ELR (cell line): ENCODE results near the gene ING3.
A peak's percentile ranks its signal among the peaks of the same experiment; 100 is the strongest.
"Not testable (repeated sequence)": the region's sequence is repeated elsewhere in the genome, so short reads cannot be mapped to it uniquely, and the experiment has no call there.

Experiments used
- DNase-seq: peaks from one replicate; pipeline ENCODE4 v3.0.0-alpha.2; 2015; ENCODE audit warnings: low read depth

Gene ING3

DNA sequence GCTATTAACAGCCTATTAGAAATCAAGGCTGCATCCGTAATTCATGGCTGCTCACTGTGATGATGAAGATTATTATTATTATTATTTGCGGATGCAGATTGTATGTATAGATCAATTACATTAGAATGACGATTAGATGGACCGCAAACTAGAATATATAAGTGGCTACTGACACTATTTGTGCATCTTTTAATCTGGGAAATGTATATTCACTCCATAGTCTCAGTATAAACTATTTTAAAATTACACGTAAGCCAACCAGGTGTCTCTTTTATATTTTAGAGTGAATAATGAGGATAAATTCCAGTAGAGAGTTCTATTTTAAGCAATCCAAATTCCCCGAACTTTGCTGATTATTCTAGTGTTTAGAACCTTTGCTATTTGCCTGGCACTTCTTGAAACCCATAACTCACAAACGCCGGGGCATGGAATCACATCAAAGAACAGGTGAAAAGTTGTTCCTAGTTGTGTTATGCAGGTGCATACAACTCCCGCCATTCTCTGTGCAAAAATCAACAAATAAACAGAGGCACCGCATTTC is 509 bp upstream of the ING3 start:
- no peak for DNase-seq

DNA sequence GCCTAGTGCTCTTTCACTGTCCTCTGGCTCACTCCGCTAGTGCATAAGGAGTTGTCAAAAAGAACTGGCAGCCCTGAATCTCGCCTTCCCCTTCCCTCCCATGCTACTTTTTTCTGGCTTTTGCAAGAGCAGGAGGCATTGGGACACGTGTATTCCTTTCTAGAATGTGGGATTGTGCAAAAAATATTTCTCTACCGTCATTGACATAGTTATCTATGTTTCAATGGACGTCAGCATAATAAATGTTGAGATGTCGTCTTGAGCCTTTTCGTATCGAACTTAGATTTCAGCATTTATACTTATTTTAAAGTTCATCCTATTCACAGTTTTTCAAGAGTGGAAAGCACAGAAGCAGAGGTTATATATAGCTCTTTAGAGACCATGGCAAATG is 727 bp downstream of the ING3 start:
- no peak for DNase-seq

DNA sequence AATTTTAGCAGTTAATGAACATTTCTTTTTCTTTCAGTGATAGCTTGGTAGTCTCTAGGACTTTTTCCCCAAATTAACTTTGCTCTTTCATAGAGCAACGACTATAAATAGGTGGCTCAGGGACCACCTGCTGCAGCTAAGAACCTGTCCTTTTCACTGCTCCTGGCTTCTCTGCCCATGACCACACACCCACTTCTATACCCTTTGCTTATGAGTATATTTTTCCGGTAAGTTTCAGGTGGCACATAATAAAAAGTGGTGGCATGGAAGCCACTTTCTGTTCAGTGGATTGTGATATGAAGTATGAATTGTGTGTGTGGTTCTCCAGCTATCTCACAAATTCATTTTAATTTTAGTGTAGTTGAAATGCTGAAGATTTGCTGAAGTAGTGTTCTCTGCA is 1.2 kb downstream of the ING3 start:
- no peak for DNase-seq

DNA sequence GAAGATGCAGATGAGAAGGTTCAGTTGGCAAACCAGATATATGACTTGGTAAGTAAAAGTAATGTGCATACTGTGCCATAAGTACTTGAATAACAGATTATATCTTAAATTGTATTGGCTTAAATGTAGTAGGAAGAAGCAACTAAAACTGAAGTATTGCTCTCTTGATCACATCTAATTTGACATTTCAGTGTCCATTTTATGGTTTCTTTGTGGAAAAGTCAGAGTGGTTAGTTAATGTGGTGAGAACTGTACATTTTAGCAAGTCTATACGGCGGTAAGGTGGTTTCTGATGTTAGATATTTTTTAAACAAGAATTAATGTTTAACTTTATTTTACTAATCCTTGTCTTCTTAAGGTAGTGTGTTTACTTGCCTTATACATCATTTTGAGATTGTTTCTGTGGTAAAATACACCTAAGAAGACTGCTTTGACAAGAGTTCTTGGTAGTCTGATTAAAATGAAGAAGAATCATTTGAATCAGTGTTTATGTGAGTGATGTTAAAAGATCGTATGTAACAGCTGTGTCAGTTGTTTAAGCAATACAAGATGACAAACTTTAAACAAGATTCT is 5.1 kb downstream of the ING3 start:
- DNase-seq: no peak

DNA sequence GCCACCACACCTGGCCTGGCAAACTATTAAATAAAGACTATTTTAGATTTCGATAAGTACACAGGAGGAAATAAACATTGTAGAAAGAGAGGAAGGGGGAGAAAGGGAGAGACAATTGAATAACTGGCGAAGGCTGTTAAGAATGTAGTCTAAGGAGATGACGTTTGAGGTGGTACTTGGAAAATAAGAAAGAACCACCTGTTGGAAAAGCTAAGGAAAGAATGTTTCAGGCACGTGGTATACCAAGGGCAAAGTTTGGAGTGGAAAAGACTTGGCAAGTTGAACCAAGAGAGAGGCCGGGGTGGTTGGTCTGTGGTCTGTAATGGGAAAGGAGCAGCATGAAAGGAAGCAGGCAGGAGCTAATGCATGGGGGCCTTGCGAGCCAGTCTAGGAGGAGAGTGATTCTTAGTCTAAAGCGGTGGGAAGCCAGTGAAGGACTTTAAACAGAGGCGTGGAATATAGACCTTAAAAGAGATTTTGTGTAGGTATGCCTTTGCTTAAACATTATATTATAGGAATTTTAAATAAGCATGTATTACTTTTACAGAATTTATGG is 9.4 kb downstream of the ING3 start:
- no peak for DNase-seq

DNA sequence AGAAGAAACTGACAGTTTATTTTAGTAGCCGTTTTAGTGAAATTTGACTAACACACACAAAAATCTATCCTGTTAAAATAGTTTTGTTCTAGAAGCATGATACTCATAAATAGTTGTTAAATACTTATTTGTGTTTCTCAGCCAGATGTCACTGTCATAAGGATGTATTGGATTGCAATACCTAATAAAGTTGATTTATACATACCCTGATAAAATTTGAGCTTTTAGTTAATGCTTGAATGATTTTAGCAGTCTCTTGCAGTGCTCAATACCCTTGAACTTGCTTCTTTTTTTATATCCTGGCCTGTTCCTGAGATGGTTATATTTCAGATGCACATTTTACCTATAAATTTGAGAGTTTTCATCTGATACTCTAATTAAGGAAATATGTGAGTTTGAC is 10.1 kb downstream of the ING3 start:
- DNase-seq: no peak

DNA sequence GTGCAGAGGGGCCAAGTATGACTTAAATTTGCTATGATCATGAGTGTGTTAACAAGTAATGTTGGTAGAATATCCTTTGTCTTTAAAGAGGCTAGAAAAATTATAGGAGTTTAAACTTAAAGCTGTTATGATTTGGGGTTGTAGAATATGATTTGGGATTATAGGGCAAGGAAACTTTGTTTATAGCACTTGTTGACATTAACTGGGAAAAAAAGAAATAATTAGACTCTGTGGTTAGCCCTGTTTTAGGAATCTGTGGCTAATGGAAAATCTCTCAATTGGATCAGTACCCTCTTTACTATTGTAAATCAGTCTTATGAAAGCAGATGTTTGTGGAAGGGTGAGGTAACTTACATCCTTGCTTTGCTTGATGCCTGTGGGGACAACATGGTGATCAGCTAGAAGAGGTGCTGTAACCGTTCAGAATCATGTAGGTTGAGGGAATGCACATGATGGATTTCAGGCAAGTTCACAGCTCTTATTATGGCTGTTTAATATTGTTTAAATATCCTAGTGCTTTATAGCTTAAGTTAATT is 11.1 kb downstream of the ING3 start:
- DNase-seq: no peak

DNA sequence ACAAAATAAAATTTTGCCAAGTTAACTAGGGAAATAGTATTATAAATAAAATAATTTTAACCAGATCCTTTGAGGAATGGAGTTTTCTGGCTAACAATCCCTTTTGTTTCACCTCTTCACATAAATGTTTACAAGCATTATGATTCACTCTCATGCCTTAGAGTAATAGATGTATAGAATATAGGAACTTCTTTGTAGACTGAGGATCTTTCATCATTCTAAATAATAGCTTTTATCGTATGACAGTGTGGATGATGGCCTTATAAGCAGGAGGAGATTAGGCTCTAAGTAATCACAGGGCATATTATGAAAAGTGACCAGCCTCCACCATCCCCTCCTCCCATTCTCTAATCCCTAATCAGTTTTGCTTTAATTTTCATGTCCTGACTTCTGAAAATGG is 13.5 kb downstream of the ING3 start:
- DNase-seq: no peak

DNA sequence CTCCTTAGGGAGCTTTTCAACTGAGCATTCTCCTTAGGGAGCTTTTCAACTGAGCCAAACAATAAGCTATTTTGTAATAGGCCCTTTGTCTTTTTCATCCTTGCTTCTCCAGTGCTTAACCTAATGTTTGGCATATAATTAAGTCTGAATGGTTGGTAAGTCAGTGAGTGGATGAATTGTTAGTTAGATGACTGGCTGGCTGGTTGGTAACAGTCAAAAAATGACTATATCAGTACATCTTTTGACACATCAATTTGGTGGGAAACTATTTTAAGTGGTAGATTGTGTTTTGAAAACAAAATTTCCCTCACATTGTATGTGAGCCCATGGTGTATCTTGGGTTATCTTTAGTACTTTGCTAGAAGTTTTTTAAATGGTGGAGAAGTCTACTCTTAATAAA is 16.4 kb downstream of the ING3 start:
- no peak for DNase-seq

DNA sequence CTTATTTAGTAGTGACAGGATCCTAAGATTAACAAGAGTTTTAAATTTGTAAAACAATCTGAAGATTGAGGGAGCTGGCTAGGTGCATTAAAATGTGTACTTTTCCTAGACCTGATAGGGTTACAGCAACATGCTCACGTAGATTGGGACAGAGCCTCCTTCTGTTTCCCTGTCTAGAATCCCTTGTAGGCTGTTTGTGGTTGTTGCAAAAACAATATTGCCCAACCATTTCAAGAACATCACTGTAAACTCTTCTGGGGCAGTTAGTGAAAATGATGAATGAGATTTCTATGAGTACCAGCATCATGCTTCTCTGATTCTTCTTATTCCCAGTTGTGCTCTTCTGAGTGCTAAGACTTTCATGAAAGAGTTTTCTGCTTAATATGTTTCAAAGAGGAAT is 23.3 kb downstream of the ING3 start:
- DNase-seq: no peak

DNA sequence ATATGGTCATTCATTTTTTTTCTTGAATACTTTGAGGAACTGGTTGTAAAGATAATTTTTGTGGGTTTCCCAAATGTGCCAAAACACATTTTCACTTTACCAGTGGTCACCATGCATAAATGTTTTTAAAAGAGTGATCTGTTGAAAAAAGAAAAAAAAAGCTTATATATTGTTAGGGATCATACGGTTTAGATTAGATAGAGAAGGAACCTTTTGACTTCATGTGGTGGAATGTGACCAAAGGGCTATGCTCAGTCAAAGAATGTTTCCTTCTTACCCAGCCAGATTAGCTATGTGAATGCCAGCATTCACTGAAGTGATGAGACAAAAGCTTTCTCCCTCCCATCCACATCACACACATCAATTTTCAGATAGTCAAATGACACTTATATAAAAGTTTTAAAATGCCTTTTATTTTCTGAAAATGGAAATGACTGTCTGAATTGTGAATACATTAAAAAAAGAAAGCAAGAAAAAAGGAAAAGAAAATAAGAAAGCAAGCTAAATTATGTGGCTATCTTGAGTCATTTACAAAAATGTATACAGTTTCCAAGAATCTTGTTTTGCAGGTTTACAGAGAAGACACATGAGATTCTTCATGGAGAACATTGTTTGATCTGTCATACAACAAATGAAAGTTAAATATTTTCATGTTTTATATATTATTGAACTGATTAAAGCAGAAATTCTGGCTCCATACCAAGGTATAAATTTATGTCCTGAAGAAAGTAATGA is 29.4 kb downstream of the ING3 start:
- DNase-seq: no peak

DNA sequence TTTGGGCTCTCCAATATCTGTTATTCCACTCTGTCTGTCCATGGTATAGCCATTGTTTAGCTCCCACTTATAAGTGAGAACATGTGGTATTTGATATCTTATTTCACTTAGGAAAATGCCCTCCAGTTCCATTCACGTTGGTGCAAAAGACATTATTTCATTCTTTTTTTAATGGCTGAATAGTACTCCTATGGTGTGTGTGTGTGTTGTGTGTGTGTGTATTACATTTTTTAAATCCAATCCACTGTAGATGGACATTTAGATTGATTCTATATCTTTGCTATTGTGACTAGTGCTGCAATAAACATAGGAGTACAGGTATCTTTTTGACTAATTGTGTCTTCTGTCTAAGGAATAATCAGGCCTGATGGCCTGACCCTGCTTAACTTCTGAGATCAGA is 30.5 kb downstream of the ING3 start:
- DNase-seq: no peak

DNA sequence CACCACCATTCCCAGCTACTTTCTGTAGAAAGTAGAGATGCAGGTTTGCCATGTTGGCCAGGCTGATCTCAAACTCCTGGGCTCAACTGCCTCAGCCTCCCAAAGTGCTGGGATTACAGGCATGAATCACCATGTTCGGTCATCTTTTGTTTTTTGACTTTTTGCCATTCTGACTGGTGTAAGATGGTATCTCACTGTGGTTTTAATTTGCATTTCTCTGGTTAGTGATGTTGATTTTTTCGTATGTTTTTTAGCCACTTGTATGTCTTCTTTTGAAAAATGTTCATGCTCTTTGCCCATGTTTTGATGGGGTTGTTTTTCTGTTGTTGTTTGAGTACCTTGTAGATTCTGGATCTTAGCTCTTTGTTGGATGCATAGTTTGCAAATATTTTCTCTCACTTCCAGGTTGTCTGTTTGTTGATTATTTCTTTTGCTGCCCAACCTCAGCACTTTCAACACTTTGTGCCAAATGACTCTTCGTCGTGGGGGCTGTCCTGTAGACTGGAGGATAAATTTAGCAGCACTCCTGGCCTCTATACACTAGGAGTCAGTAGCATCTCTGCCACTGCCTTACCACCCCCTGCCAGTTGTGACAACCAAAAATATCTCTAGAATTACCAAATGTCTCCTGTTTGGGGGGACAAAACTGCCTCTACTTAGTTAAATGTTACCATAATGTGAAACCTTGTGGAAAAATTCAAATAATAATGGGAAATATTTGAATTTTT is 31.5 kb downstream of the ING3 start:
- peak; percentile 79 for DNase-seq

DNA sequence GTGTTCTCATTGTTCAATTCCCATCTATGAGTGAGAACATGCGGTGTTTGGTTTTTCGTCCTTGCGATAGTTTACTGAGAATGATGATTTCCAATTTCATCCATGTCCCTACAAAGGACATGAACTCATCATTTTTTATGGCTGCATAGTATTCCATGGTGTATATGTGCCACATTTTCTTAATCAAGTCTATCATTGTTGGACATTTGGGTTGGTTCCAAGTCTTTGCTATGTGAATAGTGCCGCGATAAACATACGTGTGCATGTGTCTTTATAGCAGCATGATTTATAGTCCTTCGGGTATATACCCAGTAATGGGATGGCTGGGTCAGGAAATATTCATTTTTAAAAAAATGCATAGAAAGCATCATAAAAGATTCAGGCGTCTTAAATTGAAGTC is 33.0 kb downstream of the ING3 start:
- not testable (repeated sequence) for DNase-seq

DNA sequence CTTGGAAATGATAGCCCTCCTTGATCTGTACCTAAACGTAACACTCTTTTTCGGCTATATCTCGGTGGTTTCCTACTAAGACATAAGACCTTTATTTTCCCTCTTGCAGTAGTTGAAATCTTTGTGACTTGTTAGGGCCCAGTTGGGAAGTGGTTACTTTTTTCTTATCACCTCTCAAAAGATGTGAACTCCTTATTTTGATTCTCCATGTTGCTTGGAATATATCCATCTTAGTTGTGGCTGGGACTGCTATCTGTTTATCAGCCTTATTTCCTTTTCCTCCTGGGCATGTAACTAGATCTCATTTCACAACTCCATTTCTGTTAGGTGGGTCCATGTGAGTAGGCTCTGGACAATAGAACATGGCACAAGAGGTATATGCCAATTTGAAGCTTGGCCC is 33.8 kb downstream of the ING3 start:
- DNase-seq: no peak

DNA sequence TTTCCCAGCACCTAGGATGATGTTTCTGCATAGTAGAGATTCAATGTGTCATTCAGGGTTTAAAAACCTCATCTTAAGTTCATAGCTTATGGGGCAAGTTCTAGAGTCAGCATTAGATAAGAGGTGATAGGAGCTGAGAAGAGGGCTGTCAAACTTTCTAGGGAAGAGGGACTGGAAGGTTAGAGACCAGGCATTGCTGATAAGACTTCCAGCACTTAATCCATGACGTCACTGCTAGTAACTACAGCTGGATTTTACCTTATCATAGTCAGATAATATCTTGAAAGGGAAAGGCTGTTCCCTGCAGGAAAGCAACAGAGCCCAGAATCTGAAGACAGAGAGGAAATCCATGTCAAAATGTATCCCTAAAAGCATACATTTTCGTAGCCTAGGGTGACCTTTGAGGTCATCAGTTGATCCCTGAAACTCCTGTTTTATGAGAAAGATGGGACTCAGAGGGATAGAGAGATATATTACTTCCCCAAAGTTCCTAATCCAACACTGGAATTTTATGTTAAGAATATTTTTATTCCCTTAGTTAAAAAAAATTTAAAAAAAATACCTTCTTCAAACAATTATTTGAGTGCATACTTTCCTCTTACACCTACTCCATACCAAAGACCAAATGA is 34.7 kb downstream of the ING3 start:
- DNase-seq: no peak

DNA sequence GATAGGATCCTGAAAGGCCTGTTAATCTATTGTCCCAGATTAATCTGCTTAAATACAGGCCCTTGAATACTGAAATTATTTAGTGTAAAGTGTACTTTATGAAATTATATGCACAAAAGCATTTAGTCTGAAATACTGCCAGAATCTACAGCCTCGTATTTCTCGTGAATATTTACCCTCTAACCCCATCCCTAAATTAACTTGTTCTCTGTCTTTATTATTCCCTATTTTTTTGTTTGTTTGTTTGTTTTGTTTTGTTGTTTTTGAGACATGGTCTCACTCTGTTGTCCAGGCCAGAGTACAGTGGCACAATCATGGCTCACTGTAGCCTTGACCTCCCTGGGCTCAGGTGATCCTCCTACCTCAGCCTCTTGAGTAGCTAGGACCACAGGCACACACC is 35.3 kb downstream of the ING3 start:
- no peak for DNase-seq

DNA sequence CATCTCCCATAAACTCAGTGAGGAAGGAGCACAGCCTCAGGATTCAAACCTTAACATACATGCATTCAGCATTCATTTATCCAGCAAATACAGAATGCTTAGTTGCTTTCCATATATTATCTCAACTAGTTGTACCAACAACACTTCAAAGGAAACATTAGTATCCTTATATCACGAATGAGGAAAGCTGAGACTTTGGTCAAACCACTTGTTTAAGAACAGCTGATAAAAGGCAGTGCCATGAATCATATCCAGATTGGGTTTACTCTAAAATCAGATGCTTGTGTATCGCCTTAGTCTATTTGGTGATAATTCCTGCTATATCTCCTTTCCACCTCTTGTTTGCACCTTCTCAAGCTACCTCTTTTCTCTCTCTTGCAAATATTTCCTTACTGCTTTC is 36.1 kb downstream of the ING3 start:
- no peak for DNase-seq

DNA sequence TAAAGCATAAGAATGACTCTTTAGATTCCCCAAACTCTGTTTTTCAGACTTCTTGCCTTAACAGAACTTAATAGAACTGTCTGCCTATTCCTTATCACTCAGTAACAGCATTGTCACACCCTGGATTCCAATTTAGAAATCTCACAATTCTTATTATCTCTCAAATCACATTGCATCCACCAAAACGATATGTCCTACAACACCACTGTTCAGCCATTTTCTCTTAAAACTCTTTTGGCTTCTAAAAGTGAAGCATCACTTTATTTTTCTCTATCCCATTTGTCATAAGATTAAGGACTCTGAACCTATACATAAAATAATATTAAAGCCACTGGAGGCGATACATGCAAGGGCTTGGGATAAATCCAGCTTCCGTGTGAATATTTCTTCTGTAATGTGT is 36.7 kb downstream of the ING3 start:
- DNase-seq: no peak

DNA sequence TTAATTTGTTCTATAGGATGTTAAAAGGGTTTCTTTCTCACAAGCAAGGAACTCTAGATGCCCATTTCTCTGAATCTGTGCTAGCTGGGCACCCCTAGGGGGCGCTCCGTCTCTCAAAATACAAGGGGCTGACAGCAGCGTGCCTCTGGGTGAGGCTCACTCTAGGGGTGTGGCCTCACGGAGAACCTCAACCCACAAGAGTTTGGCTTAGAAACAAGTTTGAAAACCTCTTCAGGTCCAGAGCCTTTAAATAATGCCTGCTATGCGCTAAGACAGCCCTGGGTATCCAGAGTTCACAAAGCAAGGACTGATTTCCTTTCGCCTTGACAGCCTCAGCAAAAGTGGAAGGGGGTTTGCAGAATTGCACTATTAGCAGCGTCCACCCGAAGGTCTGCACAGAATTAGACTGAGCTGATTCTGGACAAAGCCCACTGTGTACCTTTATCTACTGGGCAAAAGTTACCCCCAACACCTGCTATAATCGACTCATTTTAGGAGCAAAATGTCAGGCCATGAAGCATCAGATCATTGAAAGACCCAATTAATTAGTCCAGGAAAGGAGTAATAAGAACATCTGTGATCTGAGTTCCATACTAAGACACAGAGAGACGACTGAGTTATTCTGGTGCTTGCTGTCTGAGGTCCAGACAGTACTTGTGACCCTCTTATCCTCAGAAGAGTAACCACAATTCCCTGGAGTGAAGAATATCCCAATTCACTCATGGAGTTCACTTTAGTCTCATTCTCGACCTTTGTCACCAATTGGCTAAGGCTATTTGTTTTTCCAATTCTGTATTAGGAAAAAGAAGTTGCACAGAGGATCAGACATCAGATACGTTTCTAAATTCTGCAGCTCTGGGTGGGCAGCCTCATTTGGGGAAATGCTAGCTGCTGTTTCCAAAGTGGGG is 37.4 kb downstream of the ING3 start:
- DNase-seq: peak; percentile 93

DNA sequence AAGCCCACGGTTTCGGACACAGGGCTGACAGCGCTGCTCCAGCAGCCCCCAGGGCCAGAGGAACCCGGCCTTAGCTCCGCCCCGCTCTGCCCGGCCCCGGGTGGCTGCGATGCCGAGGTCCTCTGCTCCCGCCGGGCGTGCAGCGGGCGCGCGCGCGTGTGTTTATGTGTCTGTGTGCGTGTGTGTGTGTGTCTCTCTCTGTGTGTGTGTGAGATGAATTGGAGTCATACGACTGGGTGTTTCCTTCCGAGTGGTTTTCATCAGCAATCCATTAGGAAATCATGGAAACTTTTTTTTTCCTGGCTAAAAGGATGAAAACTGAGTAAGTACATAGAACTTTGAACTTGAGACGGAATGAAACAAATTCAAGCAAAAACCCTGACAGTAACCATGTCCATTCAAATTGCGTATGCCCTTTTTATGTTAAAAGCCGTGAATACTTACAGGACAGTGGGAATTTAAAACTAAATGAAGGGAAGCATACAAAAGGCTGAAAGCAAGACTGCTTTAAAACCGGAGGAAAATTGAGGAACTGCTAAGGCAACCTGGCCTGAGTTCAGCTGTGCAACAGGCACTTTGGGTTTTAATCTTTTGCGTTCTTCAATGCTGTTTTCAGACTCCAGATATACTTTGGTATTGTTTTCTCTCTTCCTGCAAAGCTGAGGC is 38.1 kb downstream of the ING3 start, which contains the start of gene CPED1:
TSS of gene CPED1 (plus strand) at position 121 of the 666 bp plus-strand sequence. CDS start 911 bp downstream, outside the sequence.
- peak; percentile 80 for DNase-seq
